Right lung (tissue), 5 donors: ENCODE measurements around the gene ADARB2. TPM values are rescaled to one million over a fixed set of nuclear protein-coding genes. Genes with fewer than 3 reads are reported as not detected.

Experiments used
- DNase-seq, 2 donors: peaks; one replicate each; pipeline ENCODE4 v3.0.0-alpha.2; 2013
- polyA plus RNA-seq, 5 donors: library from polyadenylated mRNA; unstranded; fragments of 120-200 nt; gene quantifications; one replicate each; pipeline versions ENCODE4 v1.2.1 to v1.2.3, GENCODE V29; 2013; ENCODE audit warnings: inconsistent platforms in 1 of 5, low replicate concordance in 1 of 5; ENCODE audit not compliant: insufficient read length in 5 of 5, insufficient read depth in 1 of 5

The ADARB2 gene
- polyA plus RNA-seq, 5 donors: 0.34 to 0.78 (median 0.69) TPM

- DNase-seq: no peak
Observed at GRCh38 chr10:1615186-1615954, 122.0 kb downstream of the ADARB2 start.

DNA sequence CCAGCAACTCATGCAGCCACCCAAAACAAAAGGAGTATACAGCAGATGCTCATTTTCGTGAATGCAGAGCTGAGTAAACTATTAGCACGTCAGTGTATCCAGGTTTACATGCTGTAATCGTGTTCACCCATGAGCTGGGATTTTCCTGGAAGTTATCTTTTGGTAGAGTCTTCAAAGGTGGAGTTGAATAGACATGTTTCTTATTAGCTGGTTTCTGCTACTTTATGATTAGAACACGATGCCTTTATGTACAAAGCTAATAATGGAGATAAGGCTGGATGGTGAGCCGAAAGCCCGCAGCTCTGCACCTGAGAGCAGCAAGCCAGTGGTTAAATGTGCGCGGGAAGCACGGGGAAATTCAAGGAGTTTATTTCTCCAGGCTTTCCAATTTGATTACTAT, 123.8 kb downstream of the ADARB2 start:
- DNase-seq: no peak

DNA sequence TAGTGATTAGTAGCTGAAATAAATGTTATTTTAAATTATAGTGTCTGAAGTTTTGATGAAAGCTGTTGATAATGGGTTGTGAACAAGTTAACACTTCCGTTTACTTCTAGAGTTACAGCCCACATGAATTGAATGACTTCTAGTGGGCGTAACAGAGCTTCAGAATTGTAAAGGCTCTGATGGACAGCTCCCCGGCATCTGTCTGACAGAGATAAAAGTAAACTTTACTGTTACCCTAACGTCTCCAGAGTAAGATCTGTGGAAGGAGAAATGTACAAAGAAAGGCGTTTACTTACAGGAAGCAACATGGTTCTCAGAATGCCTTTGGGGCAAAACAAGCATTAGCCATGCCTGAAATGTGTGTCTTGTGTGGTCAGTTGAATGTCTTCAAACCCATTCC, 124.4 kb downstream of the ADARB2 start:
- DNase-seq: no peak

DNA sequence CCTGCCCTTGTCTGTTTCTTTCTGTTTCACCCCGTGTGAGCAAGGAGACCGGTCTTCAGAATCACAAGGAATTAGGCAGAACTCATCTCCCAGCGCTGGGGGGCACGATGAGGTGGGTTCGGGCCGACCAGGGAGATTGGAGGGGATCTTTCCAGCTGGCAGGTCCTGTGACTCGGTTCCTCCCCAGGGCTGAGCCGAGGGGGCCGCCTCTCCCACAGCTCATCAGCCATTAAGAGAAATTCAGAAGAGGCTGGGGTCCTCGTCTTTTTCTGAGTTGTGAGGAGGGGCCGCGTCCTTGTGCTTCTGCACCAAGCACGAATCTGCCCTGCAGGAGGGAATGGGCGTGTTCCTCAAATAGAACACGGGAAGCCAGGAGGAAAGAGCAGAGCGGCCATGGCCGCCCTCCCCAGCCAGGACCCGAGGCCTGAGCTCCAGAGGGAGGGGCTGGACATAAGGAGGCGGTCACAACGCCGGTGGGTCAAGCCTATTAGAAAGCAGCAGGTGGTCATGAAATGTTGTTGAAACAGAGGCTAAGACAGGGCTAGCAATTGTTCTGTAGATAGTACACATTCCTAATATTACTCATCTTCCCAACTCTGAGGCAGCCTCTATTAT, 125.3 kb downstream of the ADARB2 start:
- DNase-seq: no peak

DNA sequence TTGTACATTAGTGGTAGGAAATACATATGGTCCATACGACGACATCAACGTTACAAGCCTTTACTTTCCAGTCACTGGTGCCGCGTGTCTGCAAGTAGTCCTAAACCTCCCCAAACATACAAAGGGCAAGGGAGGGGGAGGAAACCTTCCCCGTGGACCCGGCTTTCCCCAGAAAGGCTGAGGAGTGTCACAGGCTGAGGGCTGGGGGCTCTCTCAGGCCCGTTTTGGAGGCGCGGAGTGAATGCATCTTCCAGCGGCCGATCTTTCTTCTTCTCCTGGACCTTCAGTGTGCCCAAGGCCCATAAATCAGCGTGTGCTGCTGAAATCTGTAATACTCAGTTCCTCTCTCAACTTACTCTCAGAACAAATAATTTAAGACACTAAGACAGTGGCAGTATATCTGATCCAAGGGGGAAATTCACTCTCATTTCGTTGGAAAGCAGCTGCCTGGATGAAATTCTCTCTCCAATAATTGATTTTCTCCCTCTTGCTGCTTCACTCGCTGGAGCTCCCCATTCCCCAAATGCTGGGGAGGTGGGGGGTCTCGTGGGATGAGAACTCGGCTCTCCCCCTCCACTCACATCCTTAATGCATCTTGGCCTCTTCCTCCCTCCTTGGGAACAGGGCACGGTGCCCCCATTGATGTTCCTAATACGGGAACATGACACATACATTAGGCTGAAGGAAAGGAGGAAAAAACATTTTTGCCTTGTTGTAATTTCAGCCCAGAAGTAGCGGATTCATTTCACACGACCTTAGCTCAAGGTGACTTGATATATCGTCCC, 126.1 kb downstream of the ADARB2 start:
- DNase-seq: no peak

GRCh38 chr10:1609648-1609970, 127.7 kb downstream of the ADARB2 start:
- no peak for DNase-seq

DNA sequence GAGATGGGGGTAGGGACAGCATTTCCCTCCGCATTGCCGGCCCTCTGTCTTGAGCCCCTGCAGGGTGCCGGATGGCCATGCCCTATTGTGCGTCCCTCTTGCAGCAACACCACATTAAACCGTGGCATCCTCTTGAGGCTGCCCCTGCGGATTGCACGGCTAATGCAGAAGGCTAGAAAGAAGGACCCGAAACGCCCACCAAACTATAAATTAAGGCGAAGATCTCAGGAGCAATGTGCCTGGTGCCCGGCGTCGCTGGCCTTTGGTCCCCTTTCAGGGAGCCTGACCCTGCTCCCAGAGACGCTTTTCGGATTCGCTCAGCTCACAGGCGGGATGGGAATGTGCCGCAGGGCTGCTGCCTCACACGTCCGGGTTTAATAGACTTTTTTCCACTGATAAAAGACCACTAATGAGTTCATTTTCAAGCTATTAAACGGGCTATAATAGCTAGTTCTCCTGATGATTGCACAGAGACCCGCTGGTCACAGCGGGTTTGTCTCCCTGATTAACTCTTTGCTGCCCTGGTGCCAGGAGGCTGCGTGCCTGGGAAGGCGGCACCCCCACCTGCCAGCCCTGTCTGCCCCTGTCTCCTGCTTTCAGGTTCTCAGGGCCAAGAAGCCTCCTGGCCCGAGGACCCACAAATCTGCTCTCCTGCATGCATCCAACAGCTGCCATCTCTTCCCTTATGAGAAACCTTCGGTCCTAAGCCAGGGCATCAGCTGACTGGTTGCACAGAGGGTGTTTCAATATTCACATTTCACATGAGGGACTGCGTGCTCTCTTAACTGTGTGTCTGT, 128.3 kb downstream of the ADARB2 start:
- no peak for DNase-seq

DNA sequence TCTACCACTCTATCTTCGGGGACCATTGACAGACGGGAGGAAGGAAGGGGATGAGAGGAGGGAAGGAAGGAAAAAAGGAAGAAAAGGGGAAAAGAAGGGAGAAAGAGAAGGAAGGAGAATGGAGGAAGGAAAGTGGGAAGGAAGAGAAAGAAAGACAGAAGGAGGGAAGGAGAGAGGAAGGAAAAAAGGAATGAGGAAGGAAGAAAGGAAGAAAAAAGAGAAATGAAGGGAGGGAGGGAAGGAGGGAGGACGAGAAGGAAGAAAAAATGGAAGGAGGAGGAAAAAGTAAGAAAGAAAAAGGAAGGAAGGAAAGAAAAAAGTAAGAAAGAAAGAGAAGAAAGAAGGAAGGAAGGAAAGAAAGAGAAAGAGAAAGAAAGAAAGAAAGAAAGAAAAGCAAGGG, 128.9 kb downstream of the ADARB2 start:
- no peak for DNase-seq

- DNase-seq: no peak
Observed at GRCh38 chr10:1607466-1607865, 129.9 kb downstream of the ADARB2 start.

DNA sequence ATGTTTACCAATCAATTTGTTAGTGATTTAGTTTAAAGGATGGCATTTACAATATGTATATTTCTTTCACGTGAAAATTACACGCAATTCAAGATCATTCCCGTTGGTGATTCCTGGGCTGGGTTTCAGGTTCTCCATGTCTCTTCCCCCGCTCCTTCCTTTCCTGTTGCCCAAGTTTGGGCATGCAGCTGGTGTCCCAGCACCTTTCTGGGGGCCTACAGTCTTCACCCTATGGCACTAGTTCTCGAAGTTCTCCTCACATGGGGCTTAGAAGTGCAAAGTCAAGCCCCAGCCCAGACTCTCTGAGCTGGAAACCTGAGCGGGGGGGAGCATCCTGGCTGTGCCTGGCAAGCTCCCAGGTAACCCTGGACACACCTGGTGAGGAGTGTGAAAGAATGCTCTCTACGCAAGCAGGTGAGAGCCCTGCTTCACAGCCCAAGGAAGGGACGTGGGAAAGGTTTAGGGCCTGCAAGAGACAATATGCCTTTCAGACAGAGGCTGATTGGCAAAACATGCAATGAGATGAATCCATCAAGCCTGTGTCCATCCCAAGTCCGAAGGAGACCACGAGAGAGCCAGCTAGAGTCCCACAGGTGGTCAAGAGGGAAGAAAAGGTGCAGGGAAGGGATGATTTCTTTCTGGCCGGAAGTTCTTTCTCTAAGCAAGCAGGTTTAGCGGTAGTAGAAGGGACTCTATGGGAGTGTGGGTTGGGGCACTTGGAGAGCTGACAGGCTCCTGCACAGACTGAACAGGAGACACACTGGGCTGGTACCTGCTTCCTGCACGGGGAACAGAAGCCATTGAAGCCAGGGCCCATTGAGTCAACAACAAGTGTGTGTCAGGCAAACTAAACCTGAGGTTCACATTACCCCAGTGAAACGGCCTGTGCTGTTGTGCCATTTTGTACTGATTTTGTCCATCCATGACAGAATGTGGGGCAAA, 131.1 kb downstream of the ADARB2 start:
- no peak for DNase-seq

DNA sequence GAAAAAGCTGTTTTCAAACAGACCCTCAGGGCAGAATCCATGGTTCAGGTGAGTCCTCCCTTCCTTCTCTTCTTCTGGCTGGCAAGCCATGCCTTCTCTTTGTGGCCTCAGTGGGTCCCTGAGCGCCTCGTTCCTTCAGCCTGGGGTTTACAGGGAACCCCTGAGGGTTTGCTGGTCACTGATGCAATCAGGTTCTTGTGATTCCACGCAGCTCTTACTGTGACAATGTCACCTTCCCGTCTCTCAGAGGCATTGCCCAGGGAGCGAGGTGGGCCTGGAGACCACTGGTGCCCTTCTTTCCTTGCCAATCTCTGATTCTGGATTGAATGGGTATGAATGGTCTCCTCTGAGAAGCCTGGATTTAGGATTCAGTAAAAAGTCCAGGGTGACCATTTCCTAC, 132.2 kb downstream of the ADARB2 start:
- DNase-seq: no peak

- DNase-seq: no peak
Observed at GRCh38 chr10:1604246-1604645, 133.1 kb downstream of the ADARB2 start.

DNA sequence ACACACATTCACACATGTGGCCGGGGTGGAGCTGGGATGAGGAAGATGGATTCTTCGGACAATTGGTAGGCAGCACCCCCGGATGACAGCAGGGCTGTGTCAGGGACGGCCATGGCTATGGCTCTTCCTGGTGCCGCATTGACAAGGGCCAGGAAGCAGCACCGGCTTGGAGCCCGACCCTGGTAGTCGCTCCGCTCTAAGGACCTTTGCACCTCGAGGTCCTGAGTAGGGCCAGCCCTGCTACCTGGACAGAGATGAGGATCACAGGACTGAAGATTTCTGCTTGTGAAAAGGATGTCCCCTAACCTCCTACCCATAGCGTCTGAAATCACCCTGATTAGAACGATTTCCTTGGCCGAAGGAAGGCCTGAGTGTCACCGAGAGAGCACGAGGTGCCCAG, 134.1 kb downstream of the ADARB2 start:
- no peak for DNase-seq

DNA sequence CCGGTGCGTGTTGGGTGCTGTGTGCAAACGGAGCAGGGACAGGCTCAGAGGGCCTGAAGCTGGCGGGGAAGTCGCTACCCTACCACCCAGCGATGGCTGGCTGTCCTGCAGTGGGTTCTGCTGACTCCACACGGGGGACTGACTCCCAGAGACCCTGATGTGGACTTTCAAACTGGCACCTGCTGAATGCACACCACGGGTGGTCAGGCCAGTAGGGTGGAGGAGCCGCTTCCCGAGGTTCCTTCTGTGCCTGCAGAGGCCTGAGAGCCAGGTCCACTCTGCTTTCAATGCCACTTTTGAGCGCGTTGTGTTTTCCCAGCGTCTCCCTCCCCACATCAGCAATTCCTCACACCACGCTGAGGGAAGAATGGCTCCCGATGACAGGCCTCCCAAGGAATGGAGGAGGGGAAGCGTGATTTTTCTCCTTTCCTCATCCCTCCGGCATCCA, 135.3 kb downstream of the ADARB2 start:
- DNase-seq: no peak

DNA sequence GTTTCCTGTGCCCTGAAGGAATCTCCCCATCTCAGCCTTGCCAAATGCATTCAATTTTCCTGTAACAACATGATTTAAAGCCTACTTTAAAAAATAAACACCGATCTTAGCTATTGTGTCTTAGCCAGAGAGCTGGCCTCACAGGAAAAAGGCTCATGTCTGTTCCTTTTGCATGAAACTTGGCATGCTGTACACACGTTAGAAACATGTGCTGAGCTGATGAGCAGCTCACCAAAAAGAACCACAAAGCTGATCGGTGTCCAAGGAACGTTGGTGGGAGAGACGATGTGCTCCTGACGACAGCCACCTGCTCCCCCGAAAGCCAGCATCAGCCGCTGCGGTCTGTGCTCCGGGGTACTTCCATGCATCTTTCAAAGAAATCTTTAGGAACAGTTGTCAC, 135.9 kb downstream of the ADARB2 start:
- DNase-seq: peak; percentile 65 to 72

DNA sequence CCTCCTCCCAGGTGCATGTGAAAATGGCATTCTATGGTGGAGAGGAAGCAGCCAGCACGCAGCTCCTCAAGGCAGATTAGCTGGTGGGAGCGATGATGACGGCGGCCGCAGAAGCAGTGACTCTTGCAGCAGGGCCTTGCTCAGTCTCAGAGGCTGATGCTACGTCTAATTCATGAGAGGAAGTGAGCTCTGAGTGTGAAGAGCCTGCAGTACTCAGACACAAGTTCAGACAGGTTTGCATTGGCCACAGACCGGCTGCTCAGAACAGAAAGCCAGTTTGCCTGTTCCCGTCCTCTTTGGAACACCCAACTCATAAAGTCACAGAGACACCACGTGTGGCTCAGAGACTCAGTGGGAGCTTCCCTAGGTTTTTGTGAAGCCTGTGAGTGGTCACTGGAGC, 136.5 kb downstream of the ADARB2 start:
- DNase-seq: no peak

DNA sequence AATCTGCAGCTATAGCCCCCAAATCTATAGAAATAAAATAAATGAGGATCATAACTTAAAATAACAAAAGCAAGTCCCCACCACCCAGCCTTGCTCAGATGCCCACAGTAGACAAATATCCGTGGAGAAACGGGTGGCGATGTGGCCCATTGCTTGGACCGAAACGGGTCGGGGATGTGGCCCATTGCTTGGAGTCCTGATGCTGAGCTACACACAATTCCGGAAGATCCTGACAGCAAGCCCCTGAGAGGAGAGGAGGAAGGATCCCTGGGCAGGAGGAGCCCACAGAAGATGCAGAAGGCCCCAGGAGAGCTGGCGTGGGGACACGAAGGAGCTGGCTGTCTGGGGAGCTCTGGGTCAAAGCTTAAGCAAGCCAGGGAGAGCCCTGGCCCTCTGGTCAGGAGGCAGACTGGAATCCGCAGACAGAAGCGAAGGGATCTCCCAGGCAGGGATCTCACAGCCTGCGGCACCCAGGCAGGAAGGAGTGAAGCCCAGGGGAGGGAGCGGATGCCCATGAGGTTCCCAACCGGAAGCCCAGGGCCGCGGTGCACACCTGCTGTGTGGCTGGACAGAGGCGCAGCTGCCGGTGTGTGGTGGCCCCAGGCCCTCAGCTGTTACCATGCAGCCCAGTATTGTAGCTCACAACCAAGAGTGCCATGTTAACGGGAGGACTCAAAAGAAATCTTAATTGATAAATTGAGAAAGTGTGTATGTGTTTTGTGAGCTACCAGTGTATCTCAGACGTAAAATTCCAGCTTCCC, 138.8 kb downstream of the ADARB2 start:
- no peak for DNase-seq

DNA sequence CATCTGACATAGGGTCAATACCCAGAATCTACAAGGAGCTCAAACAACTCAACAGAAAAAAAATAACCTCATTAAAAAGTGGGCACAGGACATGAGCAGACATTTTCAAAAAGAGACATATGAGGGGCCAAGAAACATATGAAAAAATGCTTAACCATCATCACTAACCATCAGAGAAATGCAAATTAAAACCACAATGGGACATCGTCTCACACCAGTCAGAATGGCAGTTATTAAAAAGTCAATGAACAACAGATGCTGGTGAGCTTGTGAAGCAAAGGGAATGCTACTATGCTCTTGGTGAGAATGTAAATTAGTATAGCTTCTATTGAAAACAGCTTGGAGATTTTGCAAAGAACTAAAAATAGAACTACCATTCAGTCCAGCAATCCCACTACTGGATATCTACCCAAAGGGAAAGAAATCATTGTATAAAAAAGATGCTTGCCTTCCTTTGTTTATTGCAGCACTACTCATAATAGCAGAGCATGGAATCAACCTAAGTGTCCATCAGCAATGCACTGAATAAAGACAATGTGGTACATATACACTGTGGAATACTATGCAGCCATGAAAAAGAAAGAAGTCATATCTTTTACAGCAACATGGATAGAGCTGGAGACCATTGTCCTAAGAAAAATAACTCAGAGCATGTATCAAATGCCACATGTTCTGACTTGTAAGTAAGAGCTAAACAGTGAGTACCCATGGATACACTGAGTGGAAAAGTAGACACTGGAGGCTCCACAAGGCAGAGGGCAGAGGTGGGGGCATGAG, 139.8 kb downstream of the ADARB2 start:
- no peak for DNase-seq

DNA sequence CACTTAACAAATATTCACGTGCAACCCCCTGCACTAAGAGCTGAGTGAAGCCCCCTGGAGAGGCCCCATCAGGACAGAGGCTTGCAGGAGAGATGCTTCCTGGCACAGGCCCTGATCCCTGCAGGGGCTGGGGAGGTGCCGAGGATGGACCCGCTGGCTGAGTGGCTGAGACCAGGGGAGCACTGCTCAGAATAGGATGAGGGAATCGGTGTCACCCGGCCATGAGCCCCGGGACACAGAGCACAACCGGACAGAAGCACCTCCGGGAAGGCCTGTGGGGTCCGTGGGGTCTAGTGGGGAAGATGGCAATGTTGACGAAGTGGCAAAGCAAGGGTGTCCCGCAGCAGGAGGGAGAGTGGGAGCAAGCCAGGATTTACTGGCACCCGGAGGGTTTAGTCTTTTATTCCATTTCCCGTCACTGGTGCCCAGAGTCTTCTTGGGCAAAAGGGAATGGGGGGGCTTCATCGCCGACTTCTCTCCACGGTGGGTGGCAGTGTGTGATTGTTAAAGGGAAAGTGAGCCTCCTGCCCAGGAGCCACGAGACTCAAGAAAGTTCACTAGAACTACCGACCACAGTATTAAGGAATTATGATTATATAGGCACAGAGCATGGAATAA, 140.7 kb downstream of the ADARB2 start:
- DNase-seq: no peak
